Fibroblast of peridontal ligament (primary cell): ENCODE measurements around the gene CRTAP.
"Not testable (repeated sequence)": the region's sequence is repeated elsewhere in the genome, so short reads cannot be mapped to it uniquely, and the experiment has no call there.

Source experiments
- DNase-seq: peaks from one replicate; pipeline ENCODE4 v3.0.0-alpha.2; 2010; ENCODE audit errors: extremely low read depth

CRTAP gene

DNA sequence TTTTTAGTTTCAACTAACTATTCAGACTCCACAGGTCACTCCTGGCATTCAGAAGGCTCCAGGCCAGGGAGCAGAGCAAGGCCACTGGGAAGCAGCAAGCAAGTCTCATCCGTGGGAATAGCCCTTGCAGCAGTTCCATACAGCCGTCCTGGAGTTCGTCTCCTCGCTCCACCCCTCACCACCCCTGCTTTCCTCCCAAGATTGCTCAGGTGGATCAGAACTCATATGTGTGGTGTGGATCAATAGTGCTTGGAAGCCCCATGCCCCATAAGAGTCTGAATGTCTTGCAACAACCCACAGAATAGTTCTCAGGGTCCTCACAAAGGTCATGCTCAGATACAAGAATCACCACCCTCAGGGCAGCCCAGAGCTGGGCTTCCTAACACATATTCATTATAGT lies 60.3 kb downstream of the CRTAP start:
- DNase-seq: no peak

DNA sequence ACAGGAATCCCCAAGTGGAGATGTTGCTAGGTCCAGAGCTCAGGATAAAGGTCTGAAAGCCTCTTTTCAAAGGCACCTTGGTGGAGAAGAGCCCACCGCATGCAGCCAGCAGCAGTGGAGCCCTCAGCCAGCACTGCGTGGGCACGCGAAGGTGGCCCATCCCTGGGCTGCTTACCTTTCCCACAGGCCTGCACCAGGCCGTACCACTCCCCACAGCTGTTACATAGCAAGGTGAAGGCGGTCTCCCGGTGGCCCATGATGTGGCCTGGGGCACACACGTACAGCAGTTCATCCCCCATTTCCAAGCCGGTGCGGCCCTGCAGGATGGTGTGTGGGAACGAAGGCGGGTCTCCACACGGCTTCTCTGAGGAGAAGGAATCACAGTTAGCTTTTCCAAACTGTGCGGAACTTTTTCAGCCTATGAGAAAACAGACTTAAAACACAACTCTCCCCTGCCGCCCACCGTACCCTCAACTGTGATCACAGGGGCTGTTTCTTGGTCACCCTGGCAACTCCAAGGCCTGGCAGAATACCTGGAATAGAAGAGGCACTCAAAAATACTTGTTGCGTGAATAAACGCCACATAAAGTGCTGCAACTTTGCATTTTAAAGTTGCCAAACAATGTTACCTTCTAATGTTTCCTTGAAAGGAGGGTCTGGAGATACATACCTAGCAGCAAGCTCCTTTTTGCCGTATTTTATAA lies 61.0 kb downstream of the CRTAP start:
- no peak for DNase-seq

DNA sequence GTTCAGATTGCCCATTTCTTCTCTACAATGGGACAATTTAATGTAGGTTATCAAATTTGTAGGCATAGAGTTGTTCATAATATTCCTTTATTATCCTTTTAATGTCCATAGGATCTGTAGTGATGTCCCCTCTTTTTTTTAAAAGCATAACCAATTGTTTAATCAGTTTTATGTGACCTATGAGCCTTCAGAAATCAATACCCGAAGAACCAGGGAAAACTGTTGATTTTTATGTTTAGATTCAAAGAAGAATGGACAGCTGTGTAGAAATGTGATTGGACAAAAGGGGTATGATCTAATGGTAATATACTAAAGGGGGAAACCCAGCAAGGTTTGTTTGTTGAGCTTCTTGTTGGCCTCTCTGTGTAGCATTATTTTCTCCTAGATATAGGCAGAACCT lies 65.3 kb downstream of the CRTAP start:
- DNase-seq: no peak

DNA sequence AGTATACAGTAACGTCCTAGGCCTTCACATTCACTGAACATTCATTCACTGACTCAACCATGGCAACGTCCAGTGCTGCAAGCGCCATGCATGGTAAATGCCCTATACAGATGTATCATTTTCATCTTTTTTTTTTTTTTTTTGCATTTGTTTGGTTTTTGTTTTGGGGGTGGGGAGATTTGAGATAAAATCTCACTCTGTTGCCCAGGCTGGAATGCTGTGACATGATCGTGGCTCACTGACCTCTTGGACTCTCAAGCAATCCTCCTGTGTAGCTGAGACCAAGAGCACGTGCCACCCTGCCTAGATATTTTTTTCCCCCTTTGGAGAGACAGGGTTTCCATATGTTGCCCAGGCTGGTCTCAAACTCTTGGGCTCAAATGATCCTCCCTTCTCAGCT lies 67.4 kb downstream of the CRTAP start:
- no peak for DNase-seq

DNA sequence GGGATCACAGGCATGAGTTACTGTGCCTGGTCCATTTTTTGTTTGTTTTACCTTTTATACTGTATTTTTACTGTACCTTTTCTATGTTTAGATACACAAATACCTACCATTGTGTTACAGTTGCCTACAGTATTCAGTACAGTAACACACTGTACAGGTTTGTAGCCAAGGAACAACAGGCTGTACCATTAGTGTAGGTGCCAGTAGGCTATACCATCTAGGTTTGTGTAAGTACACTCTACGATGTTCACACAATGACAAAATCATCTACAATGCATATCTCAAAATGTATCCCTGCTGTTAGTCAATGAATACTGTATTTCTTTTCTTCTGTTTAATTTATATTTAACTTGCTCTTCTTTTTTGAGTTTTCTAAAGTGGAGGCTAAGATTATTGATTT lies 67.8 kb downstream of the CRTAP start:
- not testable (repeated sequence) for DNase-seq

DNA sequence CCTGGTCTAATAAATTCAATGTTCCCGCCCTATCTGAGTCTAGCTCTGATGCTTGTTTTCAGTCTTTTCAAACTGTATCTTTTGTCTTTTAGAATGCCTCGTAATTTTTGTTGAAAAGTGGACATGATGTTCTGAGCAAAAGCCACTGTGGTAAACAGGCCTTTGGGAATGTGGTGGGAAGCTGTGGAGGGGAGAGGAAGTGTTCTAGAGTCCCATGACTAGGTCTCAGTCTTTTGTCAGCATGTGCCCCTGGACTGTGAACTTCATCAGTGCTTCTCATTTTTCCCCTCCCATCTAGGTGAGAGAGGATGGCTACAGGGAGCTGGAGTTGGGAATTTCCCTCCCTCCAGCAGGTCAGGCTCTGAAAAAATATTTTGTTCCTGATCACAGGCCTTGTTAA lies 71.0 kb downstream of the CRTAP start:
- DNase-seq: no peak

DNA sequence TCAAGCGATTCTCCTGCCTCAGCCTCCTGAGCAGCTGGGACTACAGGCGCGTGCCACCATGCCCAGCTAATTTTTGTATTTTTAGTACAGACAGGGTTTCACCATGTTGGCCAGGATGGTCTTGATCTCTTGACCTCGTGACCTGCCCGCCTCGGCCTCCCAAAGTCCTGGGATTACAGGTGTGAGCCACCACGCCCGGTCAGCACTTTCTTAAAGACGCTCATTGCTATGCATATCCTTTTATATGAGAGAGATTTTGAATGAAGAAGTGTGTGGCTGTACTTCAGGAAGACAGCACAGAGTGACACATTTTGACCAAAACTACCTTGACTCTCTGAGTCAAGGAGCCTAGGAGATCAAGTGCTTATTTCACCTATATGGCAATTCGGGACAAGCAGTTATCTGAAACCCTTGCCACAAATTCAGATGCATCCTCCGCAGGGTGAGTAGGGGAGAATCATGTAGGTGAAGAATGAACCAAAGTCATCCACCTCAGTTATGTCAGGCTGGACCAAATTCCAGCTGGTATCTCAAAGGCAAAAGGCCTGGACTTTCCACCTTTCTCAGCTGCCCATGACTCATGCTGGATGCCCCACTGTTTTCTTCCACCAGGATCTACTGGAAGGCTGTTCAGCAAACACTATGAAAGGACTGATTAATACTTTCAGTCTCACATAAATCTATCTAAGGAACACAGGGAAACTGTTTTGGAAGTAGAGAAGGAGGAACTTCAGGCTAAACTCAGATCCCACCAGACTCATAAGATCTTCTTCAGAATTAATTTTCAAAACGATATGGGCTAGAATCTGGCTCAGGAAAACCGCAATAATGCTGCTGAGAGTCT lies 72.9 kb downstream of the CRTAP start:
- peak; percentile 12 for DNase-seq

DNA sequence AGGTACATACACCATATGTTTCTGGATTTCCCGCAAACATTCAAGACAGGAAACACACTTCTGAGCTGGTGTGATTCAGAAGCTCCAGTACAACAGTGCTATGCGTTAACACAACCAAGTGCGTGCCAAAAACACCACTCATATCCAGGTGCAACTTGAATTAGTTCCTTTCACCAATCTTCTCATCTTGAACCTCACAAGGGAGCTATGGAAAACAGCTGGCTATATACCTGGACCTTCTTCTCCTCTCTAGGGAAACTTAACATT lies 73.5 kb downstream of the CRTAP start:
- no peak for DNase-seq

DNA sequence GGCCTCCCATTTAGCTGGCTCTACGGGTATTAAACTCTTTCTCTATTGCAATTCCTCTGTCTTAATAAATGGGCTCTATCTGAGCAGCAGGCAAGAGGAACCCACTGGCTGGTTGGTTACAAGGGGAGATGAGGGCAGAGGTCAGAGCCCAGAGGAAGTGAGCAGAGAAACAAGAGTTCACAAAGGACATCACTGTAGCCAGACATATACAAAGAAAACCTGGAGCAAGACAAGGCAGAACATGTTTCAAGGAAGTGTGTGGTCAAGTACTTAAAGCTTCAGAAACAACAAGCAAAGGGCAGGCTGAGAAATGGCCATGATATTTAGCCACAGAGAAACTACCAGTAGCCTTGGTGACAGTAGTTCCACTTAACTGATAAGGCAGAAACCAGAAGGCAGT lies 80.5 kb downstream of the CRTAP start:
- no peak for DNase-seq

DNA sequence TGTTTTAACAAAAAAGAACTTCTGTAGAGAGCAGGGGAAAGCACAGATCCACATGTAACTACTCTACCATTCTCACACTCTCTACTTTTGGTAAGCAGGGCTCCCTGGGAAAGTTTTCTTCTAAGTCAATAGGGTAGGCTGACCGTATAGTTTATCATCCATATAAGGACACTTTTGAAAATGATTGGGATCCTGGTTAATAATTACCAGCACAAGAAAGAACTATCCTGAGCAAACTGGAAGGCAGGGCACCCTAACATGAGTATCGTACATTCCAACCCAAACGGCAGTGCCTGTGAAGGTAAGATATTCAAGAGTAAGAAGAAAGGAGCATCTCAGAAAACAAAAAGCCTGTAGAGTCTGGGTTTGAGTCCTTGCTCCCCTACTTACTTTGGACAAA lies 82.7 kb downstream of the CRTAP start:
- no peak for DNase-seq
